ENCODE results near the gene ROBO4.

Gene ROBO4

GRCh38 chr11:124897674-124898262, at the start of gene ROBO4:
TSS of gene ROBO4 (minus strand) at chr11:124897865. CDS start at chr11:124897795, 70 bp downstream.
- H3K4me3 ChIP-seq (ENCODE audit: low read depth, low read length), result no peak within 1 kb of the TSS
- no peak for DNase-seq (ENCODE audit: low read depth)

GRCh38 chr11:124946735-124947141, 49.1 kb upstream of the ROBO4 start:
- H3K4me3 ChIP-seq (ENCODE audit: low read depth, low read length), result no peak overlapping the region
- no peak for DNase-seq (ENCODE audit: low read depth)

DNA sequence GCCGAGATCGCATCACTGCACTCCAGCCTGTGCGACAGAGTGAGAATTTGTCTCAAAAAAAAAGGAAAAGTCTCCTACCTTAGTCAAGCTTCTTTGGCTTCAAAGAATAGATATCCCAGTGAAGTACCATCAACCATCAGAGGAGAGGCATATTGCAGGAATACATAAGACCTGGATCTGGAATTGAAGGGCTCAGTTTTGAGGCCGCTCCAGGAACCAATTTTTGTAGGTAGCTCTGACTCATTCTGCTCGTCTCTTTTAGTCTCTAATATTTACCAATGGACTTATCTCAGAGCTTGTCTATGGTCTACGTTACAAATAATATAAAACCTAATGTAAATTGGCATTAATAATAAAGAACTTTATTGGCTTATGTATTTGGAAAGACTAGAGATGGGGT, 48.2 kb upstream of the ROBO4 start:
- H3K4me3 ChIP-seq (ENCODE audit: low read depth, low read length), result no peak overlapping the region
- no peak for DNase-seq (ENCODE audit: low read depth)

DNA sequence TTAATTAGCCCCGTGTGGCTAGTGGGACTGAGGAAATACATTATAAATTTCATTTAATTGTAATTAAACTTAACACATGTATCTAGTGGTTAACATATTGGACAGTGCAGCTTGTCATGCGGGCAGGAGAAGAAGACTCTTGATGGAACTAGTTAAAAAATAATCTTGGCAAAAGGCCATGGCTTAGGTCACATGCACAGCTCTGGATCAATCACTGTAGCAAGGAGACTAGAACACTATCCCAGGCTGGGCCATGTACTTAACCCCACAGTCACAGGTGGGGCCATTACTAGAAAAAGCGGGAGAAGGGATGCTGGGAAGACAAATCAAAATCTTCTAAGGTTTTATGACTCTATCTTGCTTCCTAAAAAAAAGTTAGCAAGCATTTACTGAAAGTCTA, 46.9 kb upstream of the ROBO4 start:
- DNase-seq (ENCODE audit: low read depth), result no peak
- no peak overlapping the region for H3K4me3 ChIP-seq (ENCODE audit: low read depth, low read length)

GRCh38 chr11:124943741-124944140, 46.1 kb upstream of the ROBO4 start:
- no peak for DNase-seq (ENCODE audit: low read depth)
- no peak overlapping the region for H3K4me3 ChIP-seq (ENCODE audit: low read depth, low read length)

- no peak overlapping the region for H3K4me3 ChIP-seq (ENCODE audit: low read depth, low read length)
- DNase-seq (ENCODE audit: low read depth), result no peak
Observed at GRCh38 chr11:124943254-124943616, 45.6 kb upstream of the ROBO4 start.

GRCh38 chr11:124942466-124943253, 45.0 kb upstream of the ROBO4 start:
- no peak for DNase-seq (ENCODE audit: low read depth)
- no peak overlapping the region for H3K4me3 ChIP-seq (ENCODE audit: low read depth, low read length)

DNA sequence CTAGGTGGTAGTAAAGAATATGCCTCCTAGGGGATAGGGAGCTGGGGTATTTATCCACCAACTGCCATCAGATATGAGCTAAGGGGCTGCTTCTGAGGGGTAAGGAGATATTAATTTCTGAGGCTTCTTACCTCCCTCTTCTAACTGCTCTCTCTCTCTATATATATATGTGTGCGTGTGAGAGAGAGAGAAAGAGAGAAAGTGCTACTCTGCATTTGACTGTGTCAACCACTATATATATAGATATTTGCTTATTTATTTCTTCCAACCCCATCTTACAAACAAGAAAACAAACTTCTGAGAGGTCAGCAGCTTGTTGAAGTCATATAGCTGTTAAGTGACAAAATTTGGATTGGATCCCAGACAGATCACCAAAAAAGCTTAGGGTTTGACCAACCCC, 44.0 kb upstream of the ROBO4 start:
- DNase-seq (ENCODE audit: low read depth), result no peak

DNA sequence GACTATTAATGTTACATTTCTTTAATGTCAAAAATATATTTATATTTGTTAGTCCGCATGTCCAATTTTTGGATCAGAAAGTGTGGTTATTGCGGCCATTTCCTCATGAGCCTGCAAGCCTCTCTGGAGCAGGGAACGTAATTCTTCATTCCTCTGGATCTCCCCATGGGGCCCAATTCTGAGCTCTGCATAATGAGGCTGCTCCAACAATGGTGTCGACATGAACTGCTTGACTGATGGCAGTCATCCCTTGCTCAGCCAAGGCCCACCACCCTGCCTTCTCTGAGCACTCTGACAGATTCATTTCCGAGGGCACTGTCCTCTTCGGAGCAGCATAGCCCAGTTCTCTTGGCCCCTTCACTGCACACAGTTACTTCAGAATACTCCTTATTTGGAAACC, 41.3 kb upstream of the ROBO4 start:
- DNase-seq (ENCODE audit: low read depth), result no peak
- no peak overlapping the region for H3K4me3 ChIP-seq (ENCODE audit: low read depth, low read length)

More for the DNA sequence above, 44.0 kb upstream of the ROBO4 start:
- no peak overlapping the region for H3K4me3 ChIP-seq (ENCODE audit: low read depth, low read length)

DNA sequence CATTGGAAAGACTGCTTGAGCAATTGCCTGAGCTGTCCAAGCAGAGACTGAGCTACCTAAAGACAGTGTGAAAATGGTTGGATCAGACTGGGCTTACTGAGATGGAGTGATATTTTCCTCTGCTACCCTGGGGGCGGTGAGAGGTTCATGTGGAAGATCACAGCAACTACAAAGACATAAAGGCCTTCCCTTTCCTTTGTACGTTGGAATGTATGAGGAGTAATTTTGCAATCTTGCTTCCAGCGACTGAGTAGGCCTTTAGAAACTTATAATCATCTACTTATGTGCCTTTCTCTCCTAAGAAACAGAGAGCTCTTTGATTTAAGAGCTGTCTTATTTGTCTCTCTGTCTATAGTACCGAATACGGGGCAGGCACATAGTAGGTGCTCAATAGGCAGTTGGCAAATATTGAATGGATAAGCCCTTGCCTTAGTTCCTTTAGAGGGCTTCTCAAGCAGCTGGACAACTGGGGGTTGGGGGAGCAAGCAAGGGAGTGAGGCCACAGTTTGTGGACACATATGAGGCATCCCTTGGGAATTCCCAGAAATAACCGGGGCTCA, 40.6 kb upstream of the ROBO4 start:
- peak; percentile 35 for DNase-seq (ENCODE audit: low read depth)
- no peak overlapping the region for H3K4me3 ChIP-seq (ENCODE audit: low read depth, low read length)

- H3K4me3 ChIP-seq (ENCODE audit: low read depth, low read length), result no peak overlapping the region
- DNase-seq (ENCODE audit: low read depth), result no peak
Observed at GRCh38 chr11:124937336-124937935, 39.8 kb upstream of the ROBO4 start.

DNA sequence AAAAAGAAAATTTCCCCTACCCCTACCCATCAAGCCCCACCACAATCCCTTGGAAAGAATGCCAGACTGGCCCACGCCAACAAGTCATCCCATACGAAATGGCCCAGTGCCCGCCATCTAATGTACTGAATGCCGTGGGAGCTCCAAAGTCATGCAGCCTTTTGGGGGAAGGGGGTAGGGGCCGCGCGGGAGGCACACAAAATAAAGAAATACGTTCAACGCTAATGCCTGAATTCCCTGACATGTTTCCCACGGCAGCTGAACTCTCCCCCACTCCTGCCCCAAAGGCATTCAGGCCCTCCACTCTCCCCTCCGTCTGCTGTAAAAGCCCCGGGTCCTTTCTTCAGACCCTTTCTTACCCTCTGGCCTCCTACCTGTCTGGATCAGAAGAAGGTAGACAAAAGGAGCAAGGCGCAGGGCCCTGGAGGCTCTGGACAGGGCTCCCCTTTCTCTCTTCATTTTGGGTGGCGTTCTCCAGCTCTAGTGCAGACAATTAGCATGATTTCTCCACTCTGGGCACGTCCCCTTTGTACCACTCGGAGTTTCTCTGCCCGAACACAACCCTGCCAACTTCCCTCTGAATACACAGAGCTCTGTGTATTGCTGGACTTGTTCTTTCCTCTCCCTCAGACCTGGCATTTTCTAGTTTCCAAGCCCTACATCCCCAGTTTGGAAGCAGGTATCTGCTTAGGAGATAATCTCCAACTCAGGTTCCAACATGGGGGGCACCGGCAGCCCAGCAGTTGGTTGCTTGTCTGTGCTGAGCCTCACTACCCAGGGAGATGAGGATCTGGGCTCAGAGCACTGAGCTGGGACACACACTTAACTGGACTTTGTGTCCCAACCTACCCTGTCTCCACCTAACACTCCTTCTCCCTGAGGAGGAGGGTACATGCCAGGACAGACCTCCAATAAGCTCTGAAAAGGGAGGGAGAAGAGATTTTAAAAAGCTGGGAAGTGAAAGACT, 38.2 kb upstream of the ROBO4 start, which contains the start of gene HEPACAM:
Gene HEPACAM (minus strand): TSS at position 500 of the 967 bp plus-strand sequence. CDS start 41 bp downstream, at position 459.
- no peak within 1 kb of the TSS for H3K4me3 ChIP-seq (ENCODE audit: low read depth, low read length)
- no peak for DNase-seq (ENCODE audit: low read depth)

GRCh38 chr11:124934862-124935547, 37.3 kb upstream of the ROBO4 start:
- peak; percentile 84 for DNase-seq (ENCODE audit: low read depth)
- no peak overlapping the region for H3K4me3 ChIP-seq (ENCODE audit: low read depth, low read length)

DNA sequence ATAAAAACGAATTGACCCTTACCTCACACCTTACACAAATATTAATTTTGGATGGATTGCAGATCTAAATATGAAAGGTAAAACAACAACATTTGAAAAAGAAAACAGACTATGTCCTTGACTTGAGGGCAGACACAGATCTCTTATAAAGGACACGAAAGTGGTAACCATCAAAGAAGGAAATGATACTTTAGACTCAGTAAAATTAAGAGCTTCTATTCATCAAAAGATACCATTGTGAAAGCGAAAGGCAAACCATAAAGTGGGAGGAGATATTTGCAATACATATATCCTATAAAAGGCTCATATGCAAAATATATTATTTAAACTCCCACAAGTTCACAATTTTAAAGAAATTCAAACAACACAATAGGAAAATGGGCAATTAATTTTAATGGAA, 33.1 kb upstream of the ROBO4 start:
- H3K4me3 ChIP-seq (ENCODE audit: low read depth, low read length), result no peak overlapping the region
- no peak for DNase-seq (ENCODE audit: low read depth)

DNA sequence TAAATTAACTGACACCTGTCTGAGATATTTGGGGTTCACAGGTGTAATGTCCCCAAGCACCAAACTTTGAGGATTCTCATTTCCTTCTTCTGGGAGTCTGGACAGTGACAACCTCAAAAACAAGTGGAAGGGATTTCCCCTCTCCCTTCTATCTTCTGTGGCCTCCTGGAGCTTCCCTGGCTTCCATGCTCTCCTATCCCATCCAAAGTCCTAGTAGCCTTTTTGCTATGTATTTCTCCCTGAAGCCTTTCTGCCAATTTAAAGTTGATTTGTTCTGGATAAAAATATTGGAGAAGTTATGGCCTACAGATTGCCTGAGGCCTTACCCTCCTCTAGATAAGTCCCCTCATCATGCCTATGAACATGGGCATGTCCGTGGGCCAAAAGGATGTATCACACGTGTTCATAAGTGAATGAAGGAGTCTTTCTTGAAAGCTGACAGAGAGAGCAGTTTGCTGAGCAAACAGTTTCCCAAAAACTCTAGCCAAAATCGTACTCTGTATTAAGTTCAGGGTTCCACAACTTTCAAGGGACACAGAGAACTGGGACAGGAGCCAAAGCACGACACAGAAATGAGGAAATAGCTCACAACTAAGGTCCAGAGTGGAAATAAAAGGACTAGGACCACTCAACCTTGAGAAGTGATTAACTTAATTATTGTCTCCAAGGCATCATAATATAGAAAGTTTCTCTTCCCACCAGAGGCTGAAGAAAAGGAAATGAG, 31.4 kb upstream of the ROBO4 start:
- no peak overlapping the region for H3K4me3 ChIP-seq (ENCODE audit: low read depth, low read length)
- no peak for DNase-seq (ENCODE audit: low read depth)

DNA sequence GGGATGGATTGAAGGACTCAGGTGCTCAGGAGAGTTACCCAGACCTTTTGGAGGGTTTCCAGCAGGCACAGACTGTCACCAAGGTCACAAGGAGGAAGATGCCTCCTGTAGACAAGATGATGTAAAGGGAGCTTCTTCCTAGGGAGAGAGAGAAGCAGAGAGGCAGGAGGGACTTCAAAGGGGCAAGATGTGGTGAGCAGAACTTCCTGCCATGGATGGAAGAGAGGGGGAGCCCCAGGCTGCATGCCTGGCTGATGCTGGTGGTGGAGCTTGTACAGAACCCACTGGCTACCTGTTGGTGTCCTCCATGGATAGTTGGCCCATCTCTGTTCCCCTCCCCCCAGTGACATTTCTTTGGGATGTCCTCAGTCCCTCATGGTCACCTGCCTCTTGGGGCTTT, 25.6 kb upstream of the ROBO4 start:
- DNase-seq (ENCODE audit: low read depth), result no peak
- no peak overlapping the region for H3K4me3 ChIP-seq (ENCODE audit: low read depth, low read length)

DNA sequence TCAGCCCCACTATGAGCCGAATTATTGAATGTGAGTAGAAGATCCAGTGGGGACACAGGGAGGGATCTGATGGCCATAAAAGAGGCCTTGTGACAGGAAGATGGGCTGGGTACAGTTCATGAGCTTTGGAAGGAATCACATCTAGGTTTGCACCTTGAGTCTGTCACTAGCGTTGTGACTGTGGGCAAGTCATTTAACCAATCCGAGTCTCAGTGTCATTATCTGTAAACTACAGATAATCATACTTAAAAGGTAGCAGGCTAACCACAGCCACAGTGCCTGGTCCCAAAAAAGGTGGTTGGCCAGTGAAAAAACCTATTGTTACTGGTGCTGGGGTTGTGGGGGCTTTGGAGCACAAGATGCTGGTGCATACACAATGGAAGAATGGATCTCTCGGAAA, 25.2 kb upstream of the ROBO4 start:
- no peak overlapping the region for H3K4me3 ChIP-seq (ENCODE audit: low read depth, low read length)
- no peak for DNase-seq (ENCODE audit: low read depth)

All from skeletal muscle cell (primary cell).